Right atrium auricular region (tissue), 2 donors: ENCODE measurements around the gene TPCN1. TPM values are rescaled to one million over a fixed set of nuclear protein-coding genes. Genes with fewer than 3 reads are reported as not detected.

ENCODE experiments used
- DNase-seq: peaks from one replicate; pipeline ENCODE4 v3.0.0-alpha.2; 2019; ENCODE audit warnings: low spot score
- H3K27ac ChIP-seq, 2 donors: fragments of 200-600 bp; sonication (generic); 1 replicate in 1 of 2; 2 replicates in 1 of 2; pipeline ENCODE4 v1.5.1; 2016 to 2019
- H3K27me3 ChIP-seq, 2 donors: fragments of 200-600 bp; sonication (generic); one replicate each; pipeline versions ENCODE4 v1.5.1 to v1.6.0; 2017 to 2019
- H3K36me3 ChIP-seq: fragments of 200-600 bp; sonication (generic); one replicate; pipeline ENCODE4 v1.5.1; 2016
- H3K4me1 ChIP-seq, 2 donors: fragments of 200-600 bp; sonication (generic); one replicate each; pipeline versions ENCODE4 v1.5.1 to v1.6.0; 2017 to 2019
- H3K4me3 ChIP-seq, 2 donors: fragments of 200-600 bp; sonication (generic); 1 replicate in 1 of 2; 2 replicates in 1 of 2; pipeline ENCODE4 v1.5.1; 2017 to 2019; ENCODE audit warnings: mild to moderate bottlenecking in 1 of 2, moderate library complexity in 1 of 2
- H3K9me3 ChIP-seq, 2 donors: fragments of 200-600 bp; sonication (generic); one replicate each; pipeline ENCODE4 v1.5.1; 2019
- CTCF ChIP-seq, 2 donors: fragments of 200-600 bp; sonication (generic); IDR thresholded peaks; one replicate each; pipeline ENCODE4 v1.5.1; 2019; ENCODE audit warnings: antibody characterized with exemption in 2 of 2
- total RNA-seq, 2 donors: library from RNA; depleted of rRNA; stranded (reverse); fragments of >200 nt; gene quantifications; one replicate each; pipeline ENCODE4 v1.1.0, GENCODE V29; 2016

The TPCN1 gene
- total RNA-seq, 2 donors from 2014 or later, result 57.3 to 58.7 TPM

GRCh38 chr12:113297214-113297587 is 75.9 kb downstream of the TPCN1 start:
- peaks cover 43% of the 10 kb centered on the region for H3K36me3 ChIP-seq
- no peak for DNase-seq
- H3K4me1 ChIP-seq, result peaks cover 0 to 58% of the 10 kb centered on the region in 2 donors
- TF ChIP-seq CTCF (IDR thresholded peaks at IDR 0.05), result no peak
- H3K27ac ChIP-seq, result peak overlapping the region; percentile 84 to 86
- no peaks in the 10 kb centered on the region for H3K9me3 ChIP-seq
- no peaks in the 10 kb centered on the region for H3K27me3 ChIP-seq
- no peak overlapping the region for H3K4me3 ChIP-seq

- Histone ChIP-seq H3K9me3 (no peaks in the 10 kb centered on the region), H3K27me3 (no peaks in the 10 kb centered on the region), H3K36me3 (peaks cover 37% of the 10 kb centered on the region), H3K4me1 (peaks cover 0 to 58% of the 10 kb centered on the region in 2 donors), H3K4me3 (no peak overlapping the region), H3K27ac (peak overlapping the region; percentile 84 to 86)
- DNase-seq, result no peak
- no peak for TF ChIP-seq CTCF (IDR thresholded peaks at IDR 0.05)
These were observed 76.6 kb downstream of the TPCN1 start for GRCh38 chr12:113297621-113298471.

GRCh38 chr12:113298472-113298817 is 77.2 kb downstream of the TPCN1 start:
- Histone ChIP-seq H3K4me3 (no peak overlapping the region), H3K4me1 (peaks cover 0 to 58% of the 10 kb centered on the region in 2 donors), H3K36me3 (peaks cover 31% of the 10 kb centered on the region), H3K27ac (peak overlapping the region; percentile 84 to 86), H3K9me3 (no peaks in the 10 kb centered on the region), H3K27me3 (no peaks in the 10 kb centered on the region)
- no peak for TF ChIP-seq CTCF (IDR thresholded peaks at IDR 0.05)
- DNase-seq, result no peak

GRCh38 chr12:113298861-113299545 is 77.7 kb downstream of the TPCN1 start:
- Histone ChIP-seq H3K4me3 (no peak overlapping the region), H3K9me3 (no peaks in the 10 kb centered on the region), H3K27ac (peak overlapping the region; percentile 84 to 86), H3K36me3 (peaks cover 31% of the 10 kb centered on the region), H3K4me1 (peaks cover 0 to 58% of the 10 kb centered on the region in 2 donors), H3K27me3 (no peaks in the 10 kb centered on the region)
- no peak for TF ChIP-seq CTCF (IDR thresholded peaks at IDR 0.05)
- DNase-seq, result peak; percentile 74

GRCh38 chr12:113299619-113300237 is 78.5 kb downstream of the TPCN1 start:
- no peak overlapping the region for H3K4me3 ChIP-seq
- no peak for TF ChIP-seq CTCF (IDR thresholded peaks at IDR 0.05)
- H3K27ac ChIP-seq, result peak overlapping the region; percentile 84 to 86
- no peaks in the 10 kb centered on the region for H3K9me3 ChIP-seq
- DNase-seq, result peak; percentile 80
- peaks cover 32% of the 10 kb centered on the region for H3K36me3 ChIP-seq
- H3K27me3 ChIP-seq, result no peaks in the 10 kb centered on the region
- peaks cover 0 to 51% of the 10 kb centered on the region in 2 donors for H3K4me1 ChIP-seq
